A549 treated with RU486 at 1 μM for 4 hours (cell line): ENCODE measurements around the gene SFMBT1. TPM values are rescaled to one million over a fixed set of nuclear protein-coding genes. Genes with fewer than 3 reads are reported as not detected.

ENCODE experiments used
- total RNA-seq: library from RNA; stranded (reverse); fragments of 200-300 nt; extraction: Qiagen RNA extraction; gene quantifications from 5 replicates; pipeline ENCODE4 v1.2.3, GENCODE V29; 2022; ENCODE audit warnings: low read depth

The SFMBT1 gene
- 6.1 to 8.6 TPM (median 8.1 TPM) in 5 replicates for total RNA-seq

DNA sequence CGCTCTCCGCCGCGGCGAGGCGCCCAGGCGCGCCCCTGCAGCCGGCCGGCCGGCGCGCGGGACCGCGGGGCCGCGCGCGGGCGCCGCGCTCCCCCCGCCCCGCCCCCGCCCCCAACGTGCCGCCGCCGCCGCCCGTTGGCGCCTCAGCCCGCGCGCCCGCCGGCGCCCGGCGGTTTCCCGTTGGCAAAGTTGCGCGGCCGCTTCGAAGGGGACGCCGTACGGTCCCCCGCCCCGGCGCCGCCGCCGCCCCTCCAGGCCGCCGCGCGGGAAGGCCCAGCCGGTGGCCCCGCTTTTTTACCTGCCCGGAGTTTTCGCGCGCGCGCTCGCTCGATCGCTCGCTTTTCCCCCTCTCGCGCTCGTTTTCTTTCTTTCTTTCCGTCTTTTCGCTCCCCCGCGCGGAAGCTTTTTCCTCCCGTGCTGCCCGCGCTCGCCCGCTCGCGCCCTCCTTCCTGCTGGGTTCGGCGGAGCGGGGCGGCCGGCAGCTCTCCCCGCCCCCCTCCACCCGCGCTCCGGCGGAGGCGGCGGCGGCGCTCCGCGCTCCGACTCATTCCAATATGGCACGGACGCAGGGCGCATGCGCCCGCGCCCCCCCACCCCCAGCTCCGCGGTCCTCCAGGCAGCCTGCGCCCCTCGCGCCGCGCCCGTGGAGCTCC, at the start of gene SFMBT1:
SFMBT1 (minus strand) TSS at position 556 of the 653 bp plus-strand sequence. CDS start 76,945 bp downstream, outside the sequence.

GRCh38 chr3:52897130-52898122, 148.4 kb downstream of the SFMBT1 start, which contains the start of gene STIMATE:
Gene STIMATE, minus strand, starts transcription at chr3:52897548. Its CDS starts 98 bp downstream, at chr3:52897450.

Other genes with a start within 250 kb of the SFMBT1 start
- 0.35 to 1.6 TPM (median 0.55 TPM) in 5 replicates for gene ITIH4, start 215.4 kb downstream of the SFMBT1 start, total RNA-seq
- not detected in 5 replicates for gene MUSTN1, start 211.1 kb downstream of the SFMBT1 start, total RNA-seq
- 6.3 to 10.3 TPM (median 7.4 TPM) in 5 replicates for gene STIMATE, start 148.5 kb downstream of the SFMBT1 start, total RNA-seq
- gene RFT1, start 84.4 kb upstream of the SFMBT1 start, total RNA-seq: 18.3 to 28.2 TPM (median 26.4 TPM) in 5 replicates
- 20.3 to 27.5 TPM (median 24.3 TPM) in 5 replicates for gene PRKCD, start 115.1 kb upstream of the SFMBT1 start, total RNA-seq
- 1,688 to 2,164 TPM (median 2,088 TPM) in 5 replicates for gene TKT, start 209.9 kb upstream of the SFMBT1 start, total RNA-seq